OCI-LY3 (cell line): ENCODE data around the gene GPR65.

Source experiments
- H2AFZ ChIP-seq: fragments of 200-600, 300-600 bp; shearing (Covaris generic); 2 replicates; pipeline ENCODE4 v1.6.0; 2014; ENCODE audit warnings: antibody characterized with exemption, low read depth, low read length
- H3K27ac ChIP-seq: fragments of 200-600, 300-600 bp; sonication (generic); 2 replicates; pipeline ENCODE4 v1.5.1; 2014; ENCODE audit warnings: mild to moderate bottlenecking, low read length, moderate library complexity, mixed read lengths
- H3K27me3 ChIP-seq: fragments of 200-600, 300-600 bp; sonication (generic); 2 replicates; pipeline ENCODE4 v1.6.1; 2014; ENCODE audit warnings: low read depth, low read length, mixed read lengths
- H3K36me3 ChIP-seq: fragments of 200-600, 300-600 bp; sonication (generic); replicated peaks from 2 replicates; pipeline ENCODE3; 2014; ENCODE audit warnings: low read depth, low read length, mixed read lengths
- H3K4me1 ChIP-seq: fragments of 300-600, 200-600 bp; sonication (generic); 2 replicates; pipeline ENCODE4 v1.6.1; 2014; ENCODE audit warnings: low read length, mixed read lengths
- H3K4me2 ChIP-seq: fragments of 200-600, 300-600 bp; sonication (generic); 2 replicates; pipeline ENCODE4 v1.6.1; 2014; ENCODE audit warnings: low read length, mixed read lengths
- H3K4me3 ChIP-seq: fragments of 300-600, 200-600 bp; sonication (generic); 2 replicates; pipeline ENCODE4 v1.5.1; 2014; ENCODE audit warnings: antibody characterized with exemption, mild to moderate bottlenecking, low read length, moderate library complexity
- H3K79me2 ChIP-seq: fragments of 300-600, 200-600 bp; shearing (Covaris generic); 2 replicates; pipeline ENCODE4 v1.6.1; 2014; ENCODE audit warnings: mild to moderate bottlenecking, low read length, mixed read lengths
- H3K9ac ChIP-seq: fragments of 300-600, 200-600 bp; shearing (Covaris generic); 2 replicates; pipeline ENCODE4 v1.6.0; 2014; ENCODE audit warnings: mild to moderate bottlenecking, low read length, moderate library complexity
- H3K9me3 ChIP-seq: fragments of 200-600, 300-600 bp; shearing (Covaris generic); 2 replicates; pipeline ENCODE4 v1.6.1; 2014; ENCODE audit warnings: low read length, mixed read lengths; ENCODE audit not compliant: insufficient read depth
- H4K20me1 ChIP-seq: fragments of 200-600, 300-600 bp; sonication (generic); 2 replicates; pipeline ENCODE4 v1.6.1; 2016; ENCODE audit warnings: low read length, mixed read lengths; ENCODE audit not compliant: insufficient read depth
- CTCF ChIP-seq: fragments of 200-600, 300-600 bp; sonication (generic); IDR thresholded peaks from 2 replicates; pipeline ENCODE4 v1.5.1; 2014; ENCODE audit warnings: antibody characterized with exemption, low read length, low read depth
- EZH2phosphoT487 ChIP-seq: fragments of 200-600 bp; shearing (Covaris generic); IDR thresholded peaks from 2 replicates; pipeline ENCODE4 v1.6.1; 2018; ENCODE audit warnings: antibody characterized with exemption, mixed run types, low read depth

GPR65 gene

GRCh38 chr14:87979689-87980088 lies 25.2 kb upstream of the GPR65 start:
- H3K36me3 ChIP-seq = no peaks in the 10 kb centered on the region
- no peak overlapping the region for H3K27ac ChIP-seq
- TF ChIP-seq EZH2phosphoT487 (no peak), CTCF (no peak)
- no peaks in the 10 kb centered on the region for H3K9me3 ChIP-seq
- H3K4me2 ChIP-seq = no peak overlapping the region
- H4K20me1 ChIP-seq = no peaks in the 10 kb centered on the region
- no peak overlapping the region for H3K9ac ChIP-seq
- no peak overlapping the region for H2AFZ ChIP-seq
- no peaks in the 10 kb centered on the region for H3K27me3 ChIP-seq
- no peak overlapping the region for H3K4me3 ChIP-seq
- H3K4me1 ChIP-seq = peaks cover 6% of the 10 kb centered on the region; the same call in 1 of the 2 replicates
- no peaks in the 10 kb centered on the region for H3K79me2 ChIP-seq

GRCh38 chr14:87989221-87989955 lies 15.5 kb upstream of the GPR65 start:
- no peak overlapping the region for H3K4me3 ChIP-seq
- H2AFZ ChIP-seq = no peak overlapping the region
- no peaks in the 10 kb centered on the region for H4K20me1 ChIP-seq
- no peaks in the 10 kb centered on the region for H3K79me2 ChIP-seq
- H3K27me3 ChIP-seq = no peaks in the 10 kb centered on the region
- H3K36me3 ChIP-seq = no peaks in the 10 kb centered on the region
- H3K4me1 ChIP-seq = peaks cover 16% of the 10 kb centered on the region
- no peak overlapping the region for H3K27ac ChIP-seq
- TF ChIP-seq CTCF (no peak), EZH2phosphoT487 (no peak)
- H3K9me3 ChIP-seq = no peaks in the 10 kb centered on the region
- H3K9ac ChIP-seq = no peak overlapping the region
- no peak overlapping the region for H3K4me2 ChIP-seq

- H3K4me2 ChIP-seq = no peak overlapping the region
- no peaks in the 10 kb centered on the region for H3K9me3 ChIP-seq
- no peaks in the 10 kb centered on the region for H3K27me3 ChIP-seq
- no peak for TF ChIP-seq CTCF
- no peak for TF ChIP-seq EZH2phosphoT487
- H4K20me1 ChIP-seq = no peaks in the 10 kb centered on the region
- H3K9ac ChIP-seq = no peak overlapping the region
- no peak overlapping the region for H3K4me3 ChIP-seq
- H3K4me1 ChIP-seq = peaks cover 19% of the 10 kb centered on the region
- no peaks in the 10 kb centered on the region for H3K79me2 ChIP-seq
- H3K27ac ChIP-seq = no peak overlapping the region
- H3K36me3 ChIP-seq = peaks cover under 1% of the 10 kb centered on the region
- H2AFZ ChIP-seq = no peak overlapping the region
Observed at GRCh38 chr14:87989956-87990299, 15.0 kb upstream of the GPR65 start.

GRCh38 chr14:87990682-87991081 lies 14.3 kb upstream of the GPR65 start:
- Histone ChIP-seq H3K9ac (no peak overlapping the region), H3K27me3 (no peaks in the 10 kb centered on the region), H3K27ac (no peak overlapping the region), H3K36me3 (peaks cover 2% of the 10 kb centered on the region), H3K4me1 (peaks cover 25% of the 10 kb centered on the region), H3K79me2 (no peaks in the 10 kb centered on the region), H3K9me3 (no peaks in the 10 kb centered on the region), H4K20me1 (no peaks in the 10 kb centered on the region), H2AFZ (no peak overlapping the region), H3K4me2 (no peak overlapping the region), H3K4me3 (no peak overlapping the region)
- TF ChIP-seq EZH2phosphoT487 (no peak), CTCF (no peak)
